Right lobe of liver (tissue), 4 donors: ENCODE measurements around the gene PLK5.

Experiments used
- POLR2A ChIP-seq: fragments of 450-650 bp; IDR thresholded peaks from one replicate; pipeline ENCODE4 v1.6.1; 2017; ENCODE audit warnings: antibody characterized with exemption, mild to moderate bottlenecking
- TF ChIP-seq, protein P1 (sequence below), 4 donors: fragments of 200-600 bp in 3 of 4; fragments of 450-650 bp in 1 of 4; IDR thresholded peaks; one replicate each; pipeline versions ENCODE4 v1.5.1 to v1.8.0; 2016 to 2022; ENCODE audit warnings: antibody characterized with exemption in 4 of 4, mild to moderate bottlenecking in 2 of 4
- donor health status: DM: no; HTN: no; CAD: no.
- donor health status: DM: no; HTN: no; CAD: no.
- donor health status: DM: no; HTN: yes; CAD: no.

DNA sequence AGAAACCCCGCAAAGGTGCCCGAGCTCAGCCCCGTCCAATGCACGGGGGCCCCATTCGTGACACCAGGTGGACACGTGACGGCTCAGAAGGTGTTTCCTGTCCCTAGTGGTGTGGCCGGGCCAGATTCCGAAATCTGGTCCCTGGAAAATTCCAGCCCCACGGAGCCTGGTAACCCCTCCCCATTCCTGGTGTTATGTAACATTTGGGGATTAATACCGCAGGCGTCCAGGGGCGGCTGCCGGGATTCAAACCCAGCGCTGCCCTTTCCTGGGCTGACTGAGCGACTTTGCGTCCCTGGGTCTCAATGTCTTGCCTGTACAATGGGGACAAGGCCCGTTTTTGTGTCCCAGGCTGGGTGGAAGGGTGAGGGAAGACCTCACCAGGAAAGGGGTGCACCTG is 1.0 kb upstream of the PLK5 start:
- no peak for TF ChIP-seq POLR2A
- TF ChIP-seq, protein P1, sequence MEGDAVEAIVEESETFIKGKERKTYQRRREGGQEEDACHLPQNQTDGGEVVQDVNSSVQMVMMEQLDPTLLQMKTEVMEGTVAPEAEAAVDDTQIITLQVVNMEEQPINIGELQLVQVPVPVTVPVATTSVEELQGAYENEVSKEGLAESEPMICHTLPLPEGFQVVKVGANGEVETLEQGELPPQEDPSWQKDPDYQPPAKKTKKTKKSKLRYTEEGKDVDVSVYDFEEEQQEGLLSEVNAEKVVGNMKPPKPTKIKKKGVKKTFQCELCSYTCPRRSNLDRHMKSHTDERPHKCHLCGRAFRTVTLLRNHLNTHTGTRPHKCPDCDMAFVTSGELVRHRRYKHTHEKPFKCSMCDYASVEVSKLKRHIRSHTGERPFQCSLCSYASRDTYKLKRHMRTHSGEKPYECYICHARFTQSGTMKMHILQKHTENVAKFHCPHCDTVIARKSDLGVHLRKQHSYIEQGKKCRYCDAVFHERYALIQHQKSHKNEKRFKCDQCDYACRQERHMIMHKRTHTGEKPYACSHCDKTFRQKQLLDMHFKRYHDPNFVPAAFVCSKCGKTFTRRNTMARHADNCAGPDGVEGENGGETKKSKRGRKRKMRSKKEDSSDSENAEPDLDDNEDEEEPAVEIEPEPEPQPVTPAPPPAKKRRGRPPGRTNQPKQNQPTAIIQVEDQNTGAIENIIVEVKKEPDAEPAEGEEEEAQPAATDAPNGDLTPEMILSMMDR (IDR thresholded peaks at IDR 0.05), result no peak
